Nephron (organoid): ENCODE measurements around the gene ADCY2.

Experiments used
- H3K27ac Mint-ChIP-seq, 3 experiments: 2 replicates each; pipeline ENCODE4 v1.8.0; 2020; ENCODE audit warnings: mixed read lengths in 3 of 3, mild to moderate bottlenecking in 2 of 3, moderate library complexity in 1 of 3
- H3K27me3 Mint-ChIP-seq: 2 replicates; pipeline ENCODE4 v1.8.0; 2021; ENCODE audit warnings: low read depth, mild to moderate bottlenecking, moderate library complexity, mixed read lengths
- H3K36me3 Mint-ChIP-seq: 2 replicates; pipeline ENCODE4 v1.8.0; 2020; ENCODE audit warnings: low read depth, mixed read lengths
- H3K4me1 Mint-ChIP-seq: 2 replicates; pipeline ENCODE4 v1.8.0; 2020; ENCODE audit warnings: mixed read lengths
- H3K4me3 Mint-ChIP-seq, 3 experiments: 2 replicates each; pipeline ENCODE4 v1.8.0; 2020; ENCODE audit warnings: mild to moderate bottlenecking in 3 of 3, mixed read lengths in 3 of 3, moderate library complexity in 2 of 3
- H3K9me3 Mint-ChIP-seq: 2 replicates; pipeline ENCODE4 v1.8.0; 2020; ENCODE audit warnings: mixed read lengths
- CTCF ChIP-seq, 3 experiments: fragments of 200-600 bp; sonication (generic); IDR thresholded peaks; one replicate each; pipeline ENCODE4 v1.5.0; 2021; ENCODE audit warnings: antibody characterized with exemption in 3 of 3; ENCODE audit not compliant: unreplicated experiment in 3 of 3

Gene ADCY2

GRCh38 chr5:7728076-7728475, 332.1 kb downstream of the ADCY2 start:
- no peaks in the 10 kb centered on the region for H3K27me3 Mint-ChIP-seq
- peaks cover 3% of the 10 kb centered on the region for H3K36me3 Mint-ChIP-seq
- peaks cover 3% of the 10 kb centered on the region for H3K4me1 Mint-ChIP-seq
- H3K4me3 Mint-ChIP-seq = no peak overlapping the region
- TF ChIP-seq CTCF (IDR thresholded peaks at IDR 0.05; ENCODE audit: unreplicated experiment in 3 of 3) = no peak
- H3K27ac Mint-ChIP-seq = no peak overlapping the region
- H3K9me3 Mint-ChIP-seq = no peaks in the 10 kb centered on the region

GRCh38 chr5:7741415-7742065, 345.6 kb downstream of the ADCY2 start:
- H3K4me1 Mint-ChIP-seq = no peaks in the 10 kb centered on the region
- no peaks in the 10 kb centered on the region for H3K27me3 Mint-ChIP-seq
- H3K9me3 Mint-ChIP-seq = no peaks in the 10 kb centered on the region
- H3K36me3 Mint-ChIP-seq = no peaks in the 10 kb centered on the region
- H3K27ac Mint-ChIP-seq = no peak overlapping the region
- H3K4me3 Mint-ChIP-seq = no peak overlapping the region
- no peak for TF ChIP-seq CTCF (IDR thresholded peaks at IDR 0.05; ENCODE audit: unreplicated experiment in 3 of 3)

- no peaks in the 10 kb centered on the region for H3K4me1 Mint-ChIP-seq
- H3K36me3 Mint-ChIP-seq = no peaks in the 10 kb centered on the region
- no peaks in the 10 kb centered on the region for H3K9me3 Mint-ChIP-seq
- H3K4me3 Mint-ChIP-seq = no peak overlapping the region
- H3K27me3 Mint-ChIP-seq = peaks cover 3% of the 10 kb centered on the region
- no peak for TF ChIP-seq CTCF (IDR thresholded peaks at IDR 0.05; ENCODE audit: unreplicated experiment in 3 of 3)
- H3K27ac Mint-ChIP-seq = no peak overlapping the region
Observed at GRCh38 chr5:7742241-7742656, 346.3 kb downstream of the ADCY2 start.

GRCh38 chr5:7745882-7746610, 350.1 kb downstream of the ADCY2 start:
- no peaks in the 10 kb centered on the region for H3K36me3 Mint-ChIP-seq
- no peaks in the 10 kb centered on the region for H3K4me1 Mint-ChIP-seq
- peaks cover 3% of the 10 kb centered on the region for H3K27me3 Mint-ChIP-seq
- H3K27ac Mint-ChIP-seq = no peak overlapping the region
- no peaks in the 10 kb centered on the region for H3K9me3 Mint-ChIP-seq
- no peak overlapping the region for H3K4me3 Mint-ChIP-seq
- peak; percentile 88 to 92 (median 91) for TF ChIP-seq CTCF (IDR thresholded peaks at IDR 0.05; ENCODE audit: unreplicated experiment in 3 of 3)

GRCh38 chr5:7747728-7748127, 351.8 kb downstream of the ADCY2 start:
- peaks cover 3% of the 10 kb centered on the region for H3K27me3 Mint-ChIP-seq
- H3K36me3 Mint-ChIP-seq = no peaks in the 10 kb centered on the region
- no peak overlapping the region for H3K4me3 Mint-ChIP-seq
- H3K4me1 Mint-ChIP-seq = no peaks in the 10 kb centered on the region
- TF ChIP-seq CTCF (IDR thresholded peaks at IDR 0.05; ENCODE audit: unreplicated experiment in 3 of 3) = no peak
- no peak overlapping the region for H3K27ac Mint-ChIP-seq
- no peaks in the 10 kb centered on the region for H3K9me3 Mint-ChIP-seq

GRCh38 chr5:7749626-7750025, 353.7 kb downstream of the ADCY2 start:
- TF ChIP-seq CTCF (IDR thresholded peaks at IDR 0.05; ENCODE audit: unreplicated experiment in 3 of 3) = no peak
- Mint-ChIP-seq H3K9me3 (no peaks in the 10 kb centered on the region), H3K36me3 (no peaks in the 10 kb centered on the region), H3K4me3 (no peak overlapping the region), H3K27ac (no peak overlapping the region), H3K27me3 (peaks cover 3% of the 10 kb centered on the region), H3K4me1 (no peaks in the 10 kb centered on the region)
